Measurements from ENCODE around the gene LYZL4. TPM values are rescaled to one million over a fixed set of nuclear protein-coding genes. Genes with fewer than 3 reads are reported as not detected.

Gene LYZL4
- total and polyA plus RNA-seq, 10 of the 15 experiments (the other 5 are each of a cell fraction or from before 2014, with no cell fraction given), result 0.10 to 0.11 (median 0.11) TPM; not detected in 7

- FAIRE-seq, result no peak
- Histone ChIP-seq H3K4me3 (no peak overlapping the region), H3K9ac (ENCODE audit: control insufficient read depth, insufficient read depth, low read length) (no peak overlapping the region), H3K4me1 (ENCODE audit: control insufficient read depth, insufficient read depth, low read length) (no peaks in the 10 kb centered on the region), H2AFZ (ENCODE audit: control insufficient read depth, low read depth, low read length) (no peak overlapping the region), H3K9me3 (replicated peaks; ENCODE audit: control insufficient read depth, insufficient read depth, low read length) (no peaks in the 10 kb centered on the region; the same call in 2 of the 3 replicates), H3K27ac (ENCODE audit: control insufficient read depth, insufficient read depth) (no peak overlapping the region), H3K4me2 (ENCODE audit: control insufficient read depth, insufficient read depth) (no peak overlapping the region), H3K79me2 (ENCODE audit: control insufficient read depth, insufficient read depth, low read length) (no peaks in the 10 kb centered on the region), H4K20me1 (ENCODE audit: control insufficient read depth, insufficient read depth) (no peaks in the 10 kb centered on the region), H3K27me3 (replicated peaks in 1 of 2; ENCODE audit: control insufficient read depth in 2 of 2, insufficient read depth in 2 of 2, low read length in 1 of 2) (no peaks in the 10 kb centered on the region; a peak in 1 of 4 replicates), H3K36me3 (ENCODE audit: control insufficient read depth in 2 of 2, insufficient read depth in 2 of 2, low read length in 1 of 2) (no peaks in the 10 kb centered on the region)
- ChIA-PET SMC1A (ENCODE audit: uncharacterized antibody, unreplicated experiment) (interaction anchor here (0.6 kb wide), 1 partner anchor 24 kb away, joined by 3 read pairs; no protein-coding TSS in a partner anchor), CTCF (interaction anchor here (2.0 kb wide), 1 partner anchor 11 kb away, joined by 7 read pairs; no protein-coding TSS in a partner anchor), RAD21 (ENCODE audit: unreplicated experiment) (no interaction called here), POLR2A (no interaction called here)
- no TSS peak for BruUV-seq (replicated peaks)
- in situ Hi-C loops (cut with MboI) (no loop called here), intact Hi-C loops (cut with micrococcal nuclease; ENCODE audit: unreplicated experiment) (no loop called here)
- WGBS (ENCODE audit: insufficient coverage, insufficient replicate concordance, low lambda C conversion rate, missing lambda C conversion rate), result 5% methylated on average over 2 of the region's 2 CpGs
- no peak for ATAC-seq
- no peak for DNase-seq (ENCODE audit: low read depth, low spot score)
- no peak for TF ChIP-seq SMC3 (IDR thresholded peaks at IDR 0.05; ENCODE audit: borderline replicate concordance, low read length)
- TF ChIP-seq BHLHE40 (IDR thresholded peaks at IDR 0.05; ENCODE audit: borderline replicate concordance in 1 of 2, low read depth in 2 of 2, low read length in 1 of 2), result no peak
- no peak for TF ChIP-seq HDAC6 (IDR thresholded peaks at IDR 0.05; ENCODE audit: unreplicated experiment)
- no peak for TF ChIP-seq LARP7 (IDR thresholded peaks at IDR 0.05)
- no peak for TF ChIP-seq NKRF (conservative IDR thresholded peaks at IDR 0.05)
- no peak for TF ChIP-seq SUZ12 (IDR thresholded peaks at IDR 0.05; ENCODE audit: unreplicated experiment)
- TF ChIP-seq, protein P1, sequence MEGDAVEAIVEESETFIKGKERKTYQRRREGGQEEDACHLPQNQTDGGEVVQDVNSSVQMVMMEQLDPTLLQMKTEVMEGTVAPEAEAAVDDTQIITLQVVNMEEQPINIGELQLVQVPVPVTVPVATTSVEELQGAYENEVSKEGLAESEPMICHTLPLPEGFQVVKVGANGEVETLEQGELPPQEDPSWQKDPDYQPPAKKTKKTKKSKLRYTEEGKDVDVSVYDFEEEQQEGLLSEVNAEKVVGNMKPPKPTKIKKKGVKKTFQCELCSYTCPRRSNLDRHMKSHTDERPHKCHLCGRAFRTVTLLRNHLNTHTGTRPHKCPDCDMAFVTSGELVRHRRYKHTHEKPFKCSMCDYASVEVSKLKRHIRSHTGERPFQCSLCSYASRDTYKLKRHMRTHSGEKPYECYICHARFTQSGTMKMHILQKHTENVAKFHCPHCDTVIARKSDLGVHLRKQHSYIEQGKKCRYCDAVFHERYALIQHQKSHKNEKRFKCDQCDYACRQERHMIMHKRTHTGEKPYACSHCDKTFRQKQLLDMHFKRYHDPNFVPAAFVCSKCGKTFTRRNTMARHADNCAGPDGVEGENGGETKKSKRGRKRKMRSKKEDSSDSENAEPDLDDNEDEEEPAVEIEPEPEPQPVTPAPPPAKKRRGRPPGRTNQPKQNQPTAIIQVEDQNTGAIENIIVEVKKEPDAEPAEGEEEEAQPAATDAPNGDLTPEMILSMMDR (IDR thresholded peaks at IDR 0.05 in 2 of 3, conservative IDR thresholded peaks at IDR 0.05 in 1 of 3; ENCODE audit: control insufficient read depth in 2 of 3, extremely low read depth in 1 of 3, insufficient read depth in 1 of 3, low read depth in 3 of 3, low read length in 3 of 3), result no peak
- TF ChIP-seq, protein P2, sequence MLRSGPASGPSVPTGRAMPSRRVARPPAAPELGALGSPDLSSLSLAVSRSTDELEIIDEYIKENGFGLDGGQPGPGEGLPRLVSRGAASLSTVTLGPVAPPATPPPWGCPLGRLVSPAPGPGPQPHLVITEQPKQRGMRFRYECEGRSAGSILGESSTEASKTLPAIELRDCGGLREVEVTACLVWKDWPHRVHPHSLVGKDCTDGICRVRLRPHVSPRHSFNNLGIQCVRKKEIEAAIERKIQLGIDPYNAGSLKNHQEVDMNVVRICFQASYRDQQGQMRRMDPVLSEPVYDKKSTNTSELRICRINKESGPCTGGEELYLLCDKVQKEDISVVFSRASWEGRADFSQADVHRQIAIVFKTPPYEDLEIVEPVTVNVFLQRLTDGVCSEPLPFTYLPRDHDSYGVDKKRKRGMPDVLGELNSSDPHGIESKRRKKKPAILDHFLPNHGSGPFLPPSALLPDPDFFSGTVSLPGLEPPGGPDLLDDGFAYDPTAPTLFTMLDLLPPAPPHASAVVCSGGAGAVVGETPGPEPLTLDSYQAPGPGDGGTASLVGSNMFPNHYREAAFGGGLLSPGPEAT (IDR thresholded peaks at IDR 0.05; ENCODE audit: low read depth), result no peak
- TF ChIP-seq MYB (IDR thresholded peaks at IDR 0.05; ENCODE audit: borderline replicate concordance, low read depth, low read length), result no peak
- TF ChIP-seq CBFB (IDR thresholded peaks at IDR 0.05; ENCODE audit: low read depth), result no peak
- TF ChIP-seq, protein P3, sequence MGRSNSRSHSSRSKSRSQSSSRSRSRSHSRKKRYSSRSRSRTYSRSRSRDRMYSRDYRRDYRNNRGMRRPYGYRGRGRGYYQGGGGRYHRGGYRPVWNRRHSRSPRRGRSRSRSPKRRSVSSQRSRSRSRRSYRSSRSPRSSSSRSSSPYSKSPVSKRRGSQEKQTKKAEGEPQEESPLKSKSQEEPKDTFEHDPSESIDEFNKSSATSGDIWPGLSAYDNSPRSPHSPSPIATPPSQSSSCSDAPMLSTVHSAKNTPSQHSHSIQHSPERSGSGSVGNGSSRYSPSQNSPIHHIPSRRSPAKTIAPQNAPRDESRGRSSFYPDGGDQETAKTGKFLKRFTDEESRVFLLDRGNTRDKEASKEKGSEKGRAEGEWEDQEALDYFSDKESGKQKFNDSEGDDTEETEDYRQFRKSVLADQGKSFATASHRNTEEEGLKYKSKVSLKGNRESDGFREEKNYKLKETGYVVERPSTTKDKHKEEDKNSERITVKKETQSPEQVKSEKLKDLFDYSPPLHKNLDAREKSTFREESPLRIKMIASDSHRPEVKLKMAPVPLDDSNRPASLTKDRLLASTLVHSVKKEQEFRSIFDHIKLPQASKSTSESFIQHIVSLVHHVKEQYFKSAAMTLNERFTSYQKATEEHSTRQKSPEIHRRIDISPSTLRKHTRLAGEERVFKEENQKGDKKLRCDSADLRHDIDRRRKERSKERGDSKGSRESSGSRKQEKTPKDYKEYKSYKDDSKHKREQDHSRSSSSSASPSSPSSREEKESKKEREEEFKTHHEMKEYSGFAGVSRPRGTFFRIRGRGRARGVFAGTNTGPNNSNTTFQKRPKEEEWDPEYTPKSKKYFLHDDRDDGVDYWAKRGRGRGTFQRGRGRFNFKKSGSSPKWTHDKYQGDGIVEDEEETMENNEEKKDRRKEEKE (IDR thresholded peaks at IDR 0.05), result no peak
- TF ChIP-seq NFIC (IDR thresholded peaks at IDR 0.05; ENCODE audit: low read depth, low read length), result no peak
- no peak for TF ChIP-seq WRNIP1 (IDR thresholded peaks at IDR 0.05; ENCODE audit: borderline replicate concordance, low read depth, low read length)
Observed at GRCh38 chr3:42432485-42432884, 22.1 kb upstream of the LYZL4 start.

All from GM12878 (cell line).